Stomach smooth muscle (tissue), 2 donors: ENCODE measurements around the gene SASS6.

Experiments used
- H3K27ac ChIP-seq: one replicate; pipeline ENCODE4 v1.7.0; 2013; ENCODE audit warnings: mild to moderate bottlenecking, low read length, inconsistent platforms
- H3K27me3 ChIP-seq, 2 donors: one replicate each; pipeline ENCODE4 v1.7.0; 2013; ENCODE audit warnings: low read length in 2 of 2; ENCODE audit not compliant: insufficient read depth in 2 of 2, control insufficient read depth in 1 of 2
- H3K36me3 ChIP-seq, 2 donors: one replicate each; pipeline ENCODE4 v1.7.0; 2013; ENCODE audit warnings: low read length in 2 of 2; ENCODE audit not compliant: control insufficient read depth in 2 of 2, insufficient read depth in 2 of 2
- H3K4me1 ChIP-seq: one replicate; pipeline ENCODE4 v1.7.0; 2013; ENCODE audit warnings: low read length; ENCODE audit not compliant: control insufficient read depth, insufficient read depth
- H3K4me3 ChIP-seq, 2 donors: one replicate each; pipeline ENCODE4 v1.7.0; 2013; ENCODE audit warnings: low read length in 2 of 2
- H3K9ac ChIP-seq, 2 donors: one replicate each; pipeline ENCODE4 v1.7.0; 2013; ENCODE audit warnings: low read length in 2 of 2, mild to moderate bottlenecking in 1 of 2
- H3K9me3 ChIP-seq, 2 donors: one replicate each; pipeline ENCODE4 v1.7.0; 2013; ENCODE audit warnings: low read length in 2 of 2; ENCODE audit not compliant: control insufficient read depth in 2 of 2
- donor health status: healthy.
- donor health status: Pancreatic carcinoma.

SASS6 gene

GRCh38 chr1:100075773-100076172, 57.0 kb downstream of the SASS6 start:
- Histone ChIP-seq H3K4me1 (no peaks in the 10 kb centered on the region), H3K27ac (no peak overlapping the region), H3K9me3 (no peaks in the 10 kb centered on the region), H3K27me3 (no peaks in the 10 kb centered on the region), H3K4me3 (no peak overlapping the region), H3K9ac (no peak overlapping the region), H3K36me3 (peaks cover 27 to 40% of the 10 kb centered on the region in 2 donors)

- Histone ChIP-seq H3K4me1 (no peaks in the 10 kb centered on the region), H3K9me3 (no peaks in the 10 kb centered on the region), H3K9ac (no peak overlapping the region), H3K4me3 (no peak overlapping the region), H3K36me3 (peaks cover 35 to 43% of the 10 kb centered on the region in 2 donors), H3K27ac (no peak overlapping the region), H3K27me3 (no peaks in the 10 kb centered on the region)
These were observed 57.9 kb downstream of the SASS6 start for GRCh38 chr1:100074604-100075395.

- H3K36me3 ChIP-seq, result peaks cover 40 to 47% of the 10 kb centered on the region in 2 donors
These were observed 59.2 kb downstream of the SASS6 start for GRCh38 chr1:100073531-100073930.

GRCh38 chr1:100070201-100070939, 62.4 kb downstream of the SASS6 start:
- H3K9me3 ChIP-seq, result no peaks in the 10 kb centered on the region
- H3K27me3 ChIP-seq, result no peaks in the 10 kb centered on the region
- no peak overlapping the region for H3K4me3 ChIP-seq
- no peak overlapping the region for H3K9ac ChIP-seq
- H3K36me3 ChIP-seq, result peaks cover 43 to 49% of the 10 kb centered on the region in 2 donors
- no peaks in the 10 kb centered on the region for H3K4me1 ChIP-seq
- H3K27ac ChIP-seq, result no peak overlapping the region

More at GRCh38 chr1:100073531-100073930, 59.2 kb downstream of the SASS6 start:
- Histone ChIP-seq H3K9me3 (no peaks in the 10 kb centered on the region), H3K27me3 (no peaks in the 10 kb centered on the region), H3K4me3 (no peak overlapping the region), H3K9ac (no peak overlapping the region), H3K27ac (no peak overlapping the region), H3K4me1 (no peaks in the 10 kb centered on the region)

- Histone ChIP-seq H3K9me3 (no peaks in the 10 kb centered on the region), H3K9ac (no peak overlapping the region), H3K4me3 (no peak overlapping the region), H3K4me1 (no peaks in the 10 kb centered on the region), H3K36me3 (peaks cover 29 to 36% of the 10 kb centered on the region in 2 donors), H3K27ac (no peak overlapping the region), H3K27me3 (no peaks in the 10 kb centered on the region)
These were observed 66.8 kb downstream of the SASS6 start for GRCh38 chr1:100065969-100066227.

- peaks cover 30 to 38% of the 10 kb centered on the region in 2 donors for H3K36me3 ChIP-seq
- no peak overlapping the region for H3K27ac ChIP-seq
- no peaks in the 10 kb centered on the region for H3K27me3 ChIP-seq
These were observed 67.4 kb downstream of the SASS6 start for GRCh38 chr1:100065183-100065968.

GRCh38 chr1:100061681-100062080, 71.0 kb downstream of the SASS6 start:
- H3K27ac ChIP-seq, result no peak overlapping the region
- H3K9ac ChIP-seq, result no peak overlapping the region
- no peaks in the 10 kb centered on the region for H3K9me3 ChIP-seq
- peaks cover 11 to 21% of the 10 kb centered on the region in 2 donors for H3K36me3 ChIP-seq
- no peak overlapping the region for H3K4me3 ChIP-seq
- no peaks in the 10 kb centered on the region for H3K27me3 ChIP-seq
- H3K4me1 ChIP-seq, result no peaks in the 10 kb centered on the region

More at GRCh38 chr1:100065183-100065968, 67.4 kb downstream of the SASS6 start:
- no peak overlapping the region for H3K4me3 ChIP-seq
- H3K4me1 ChIP-seq, result no peaks in the 10 kb centered on the region
- no peaks in the 10 kb centered on the region for H3K9me3 ChIP-seq
- H3K9ac ChIP-seq, result no peak overlapping the region

GRCh38 chr1:100053727-100054126, 79.0 kb downstream of the SASS6 start:
- H3K27ac ChIP-seq, result no peak overlapping the region
- H3K9ac ChIP-seq, result no peak overlapping the region
- no peak overlapping the region for H3K4me3 ChIP-seq
- peaks cover 3% of the 10 kb centered on the region for H3K4me1 ChIP-seq
- H3K27me3 ChIP-seq, result no peaks in the 10 kb centered on the region
- no peaks in the 10 kb centered on the region for H3K9me3 ChIP-seq
- peaks cover 4 to 5% of the 10 kb centered on the region in 2 donors for H3K36me3 ChIP-seq

- Histone ChIP-seq H3K4me1 (peaks cover 3% of the 10 kb centered on the region), H3K36me3 (peaks cover 4 to 5% of the 10 kb centered on the region in 2 donors), H3K9ac (no peak overlapping the region), H3K4me3 (no peak overlapping the region), H3K9me3 (no peaks in the 10 kb centered on the region), H3K27ac (no peak overlapping the region), H3K27me3 (no peaks in the 10 kb centered on the region)
These were observed 79.6 kb downstream of the SASS6 start for GRCh38 chr1:100053119-100053518.

GRCh38 chr1:100051893-100052292, 80.8 kb downstream of the SASS6 start:
- Histone ChIP-seq H3K9me3 (no peaks in the 10 kb centered on the region), H3K4me1 (peaks cover 3% of the 10 kb centered on the region), H3K27me3 (no peaks in the 10 kb centered on the region), H3K27ac (no peak overlapping the region), H3K36me3 (peaks cover 0 to 5% of the 10 kb centered on the region in 2 donors), H3K9ac (no peak overlapping the region), H3K4me3 (no peak overlapping the region)
